Endothelial cell of umbilical vein (primary cell): ENCODE measurements around the gene SCAMP4. TPM values are rescaled to one million over a fixed set of nuclear protein-coding genes. Genes with fewer than 3 reads are reported as not detected.

Experiments
- BruUV-seq: library from RNA; stranded (reverse); fragments of 400-500 nt; replicated peaks from 2 replicates; lab custom pipeline; 2021; lab: Mats Ljungman, UMichigan
- CTCF ChIA-PET: fragments of 300-600, 350-600 bp; sonication (Branson Sonifier 250); formaldehyde crosslinking; loops from one replicate; lab custom pipeline; 2021; ENCODE audit warnings: antibody characterized with exemption, inconsistent platforms; lab: Charles Lee
- POLR2A ChIA-PET: fragments of 300-600, 350-600 bp; sonication (Branson Sonifier 250); formaldehyde crosslinking; loops from one replicate; lab custom pipeline; 2021; ENCODE audit warnings: antibody characterized with exemption, inconsistent platforms; lab: Charles Lee
- DNase-seq: peaks from one replicate; pipeline ENCODE4 v3.0.0-alpha.2; 2011; ENCODE audit warnings: low read depth, low spot score
- FAIRE-seq: peaks from 2 replicates; lab custom pipeline; 2011; peaks lifted over from hg19 to GRCh38; lab: Jason Lieb, UNC
- H2AFZ ChIP-seq: 2 replicates; pipeline ENCODE4 v1.6.0; 2012; ENCODE audit warnings: low read depth, low read length, control low read depth, inconsistent platforms
- H3K27ac ChIP-seq: 2 replicates; pipeline ENCODE4 v1.5.1; 2011; ENCODE audit warnings: low read depth, mild to moderate bottlenecking, control low read depth, low read length, moderate library complexity; ENCODE audit not compliant: insufficient read depth
- H3K27me3 ChIP-seq, 2 experiments: 2 replicates each; pipeline versions ENCODE4 v1.6.0 to v1.6.1; 2011; ENCODE audit warnings: low read length in 2 of 2, mixed read lengths in 1 of 2; ENCODE audit not compliant: control insufficient read depth in 2 of 2, insufficient read depth in 2 of 2
- H3K36me3 ChIP-seq, 2 experiments: 2 replicates in 1 of 2; 3 replicates in 1 of 2; pipeline ENCODE4 v1.5.1; 2011; ENCODE audit warnings: low read length in 2 of 2, mild to moderate bottlenecking in 1 of 2, moderate library complexity in 1 of 2; ENCODE audit not compliant: control insufficient read depth in 2 of 2, insufficient read depth in 2 of 2; ENCODE audit errors: extremely low read depth in 1 of 2
- H3K4me1 ChIP-seq: 3 replicates; pipeline ENCODE4 v1.5.1; 2011; ENCODE audit warnings: mild to moderate bottlenecking, low read length; ENCODE audit not compliant: control insufficient read depth, insufficient read depth; ENCODE audit errors: extremely low read depth
- H3K4me2 ChIP-seq: 2 replicates; pipeline ENCODE4 v1.6.1; 2011; ENCODE audit warnings: low read length, control low read depth, mixed read lengths; ENCODE audit not compliant: insufficient read depth
- H3K4me3 ChIP-seq, 3 experiments: fragments of 200-600 bp in 1 of 3; sonication (generic), shearing (Covaris generic) in 1 of 3; replicated peaks in 1 of 3; 2 replicates each; pipeline ENCODE4 v1.5.1; 2011 to 2016; ENCODE audit warnings: control low read depth in 3 of 3, low read length in 3 of 3, mild to moderate bottlenecking in 2 of 3, inconsistent platforms in 1 of 3, low read depth in 1 of 3, moderate library complexity in 1 of 3; ENCODE audit not compliant: insufficient read depth in 1 of 3
- H3K79me2 ChIP-seq: 2 replicates; pipeline ENCODE4 v1.6.0; 2012; ENCODE audit warnings: low read length, inconsistent platforms; ENCODE audit not compliant: control insufficient read depth, insufficient read depth
- H3K9ac ChIP-seq: replicated peaks from 2 replicates; pipeline ENCODE3; 2011; ENCODE audit warnings: low read length, control low read depth; ENCODE audit not compliant: insufficient read depth; ENCODE audit errors: extremely low read depth
- H3K9me1 ChIP-seq: replicated peaks from 3 replicates; pipeline ENCODE4 v1.6.0; 2011; ENCODE audit warnings: mild to moderate bottlenecking, low read length; ENCODE audit not compliant: control insufficient read depth, insufficient read depth; ENCODE audit errors: extremely low read depth
- H3K9me3 ChIP-seq: replicated peaks from 2 replicates; pipeline ENCODE4 v1.5.1; 2012; ENCODE audit warnings: low read length, inconsistent platforms; ENCODE audit not compliant: control insufficient read depth, insufficient read depth
- H4K20me1 ChIP-seq: replicated peaks from 2 replicates; pipeline ENCODE3; 2011; ENCODE audit warnings: mild to moderate bottlenecking, low read length; ENCODE audit not compliant: control insufficient read depth, insufficient read depth; ENCODE audit errors: extremely low read depth
- EZH2 ChIP-seq: IDR thresholded peaks from 2 replicates; pipeline ENCODE4 v1.6.1; 2012; ENCODE audit warnings: borderline replicate concordance, low read depth, mild to moderate bottlenecking, moderate library complexity, low read length, inconsistent platforms; ENCODE audit not compliant: severe bottlenecking
- FOS ChIP-seq: IDR thresholded peaks from 2 replicates; pipeline ENCODE4 v1.6.1; 2011; ENCODE audit warnings: mild to moderate bottlenecking, low read length, moderate library complexity, borderline replicate concordance; ENCODE audit not compliant: insufficient read depth
- GATA2 ChIP-seq: IDR thresholded peaks from 2 replicates; pipeline ENCODE4 v1.7.0; 2011; ENCODE audit warnings: low read depth, mild to moderate bottlenecking, moderate library complexity, mixed read lengths, low read length; ENCODE audit not compliant: insufficient read length, insufficient read depth
- JUN ChIP-seq: IDR thresholded peaks from 2 replicates; pipeline ENCODE4 v1.6.1; 2011; ENCODE audit warnings: borderline replicate concordance, low read depth; ENCODE audit not compliant: insufficient read length, insufficient read depth
- MYC ChIP-seq: IDR thresholded peaks from one replicate; pipeline ENCODE4 v1.6.1; 2011; ENCODE audit warnings: mild to moderate bottlenecking, low read depth, low read length
- POLR2A ChIP-seq: IDR thresholded peaks from 2 replicates; pipeline ENCODE4 v1.6.1; 2012; ENCODE audit warnings: low read depth, mild to moderate bottlenecking, control low read depth, low read length
- POLR2AphosphoS5 ChIP-seq: IDR thresholded peaks from 2 replicates; pipeline ENCODE4 v1.6.1; 2012; ENCODE audit warnings: low read depth, mild to moderate bottlenecking, control low read depth, low read length, moderate library complexity; ENCODE audit not compliant: insufficient read depth
- dilution Hi-C: fragments of 300-500 bp; cut with MboI; formaldehyde crosslinking; loops from one replicate; pipeline ENCODE4 v1.15.0; 2019; ENCODE audit warnings: low sequenced_read_pairs; ENCODE audit not compliant: extremely low pct_ligation_motif_present
- intact Hi-C: fragments of 100-400 bp; cut with micrococcal nuclease; formaldehyde crosslinking; loops from one replicate; pipeline ENCODE4 v1.10.0; 2022
- polyA plus RNA-seq, 4 experiments: library from polyadenylated mRNA; depleted of rRNA in 3 of 4; stranded (reverse) in 3 of 4; unstranded in 1 of 4; fragments of >200 nt; gene quantifications; 2 replicates each; pipeline versions ENCODE4 v1.2.1 to v1.2.3, GENCODE V29; 2011 to 2012; ENCODE audit warnings: missing spikeins in 1 of 4
- total RNA-seq: library from RNA; stranded (reverse); gene quantifications from 2 replicates; pipeline ENCODE4 v1.2.3, GENCODE V29; 2021
- TF ChIP-seq, protein P1 (sequence below), 2 donors: IDR thresholded peaks; 1 replicate in 1 of 2; 2 replicates in 1 of 2; pipeline ENCODE4 v1.5.1; 2011; ENCODE audit warnings: low read length in 2 of 2, mild to moderate bottlenecking in 2 of 2, moderate library complexity in 2 of 2, control low read depth in 1 of 2, inconsistent platforms in 1 of 2, low read depth in 1 of 2; ENCODE audit not compliant: insufficient read depth in 1 of 2; ENCODE audit errors: extremely low read depth in 1 of 2
- TF ChIP-seq, protein P2 (sequence below): IDR thresholded peaks from 2 replicates; pipeline ENCODE4 v1.6.1; 2011; ENCODE audit not compliant: insufficient read depth, insufficient read length

SCAMP4 gene
- total and polyA plus RNA-seq, 2 donors (not counting 3 experiments of a cell fraction or from before 2014, with no cell fraction given): 24.4 to 68.2 TPM

DNA sequence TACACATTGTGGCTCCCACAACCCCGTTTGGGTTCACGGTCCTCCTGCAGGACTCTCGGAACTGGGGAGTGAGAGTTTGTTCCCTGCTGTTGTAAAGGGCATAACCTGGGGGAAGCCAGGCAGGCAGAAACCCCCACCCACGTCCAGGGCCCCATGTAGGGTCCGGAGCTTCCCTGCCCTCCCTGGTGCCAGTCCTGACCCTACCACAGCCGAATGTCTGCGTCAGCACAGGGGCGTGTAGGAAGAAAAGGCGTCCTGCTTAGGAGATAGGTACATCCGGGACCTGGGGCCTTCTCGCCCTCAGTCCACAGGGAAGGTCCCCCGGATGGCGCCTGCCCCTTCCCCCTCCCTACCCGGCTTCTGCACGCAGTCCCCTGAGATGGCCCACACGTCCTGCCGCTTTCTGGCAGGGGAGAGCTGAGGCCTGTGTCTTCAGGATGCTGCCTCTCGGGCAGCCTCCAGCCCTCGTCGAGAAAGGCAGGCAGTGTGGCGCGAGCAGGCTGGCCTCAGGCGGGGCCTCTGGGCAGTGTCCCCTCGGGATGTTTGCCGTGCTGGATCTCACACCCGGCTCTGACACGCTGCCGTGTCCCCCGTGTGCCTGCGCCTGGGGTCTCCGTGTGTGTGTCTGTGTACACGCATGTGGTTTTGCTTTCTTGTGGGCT lies 54.9 kb downstream of the SCAMP4 start:
- ChIA-PET POLR2A (no interaction called here), CTCF (no interaction called here)
- H3K27ac ChIP-seq: no peak overlapping the region
- no peaks in the 10 kb centered on the region for H3K27me3 ChIP-seq
- FAIRE-seq (no peak), DNase-seq (no peak)
- H3K36me3 ChIP-seq: peaks cover 0 to 6% of the 10 kb centered on the region in 2 experiments
- BruUV-seq: no TSS peak
- dilution Hi-C loops: no loop called here
- TF ChIP-seq EZH2 (no peak), POLR2A (no peak), POLR2AphosphoS5 (no peak), JUN (no peak), FOS (no peak), MYC (no peak), GATA2 (no peak)
- TF ChIP-seq, protein P1, sequence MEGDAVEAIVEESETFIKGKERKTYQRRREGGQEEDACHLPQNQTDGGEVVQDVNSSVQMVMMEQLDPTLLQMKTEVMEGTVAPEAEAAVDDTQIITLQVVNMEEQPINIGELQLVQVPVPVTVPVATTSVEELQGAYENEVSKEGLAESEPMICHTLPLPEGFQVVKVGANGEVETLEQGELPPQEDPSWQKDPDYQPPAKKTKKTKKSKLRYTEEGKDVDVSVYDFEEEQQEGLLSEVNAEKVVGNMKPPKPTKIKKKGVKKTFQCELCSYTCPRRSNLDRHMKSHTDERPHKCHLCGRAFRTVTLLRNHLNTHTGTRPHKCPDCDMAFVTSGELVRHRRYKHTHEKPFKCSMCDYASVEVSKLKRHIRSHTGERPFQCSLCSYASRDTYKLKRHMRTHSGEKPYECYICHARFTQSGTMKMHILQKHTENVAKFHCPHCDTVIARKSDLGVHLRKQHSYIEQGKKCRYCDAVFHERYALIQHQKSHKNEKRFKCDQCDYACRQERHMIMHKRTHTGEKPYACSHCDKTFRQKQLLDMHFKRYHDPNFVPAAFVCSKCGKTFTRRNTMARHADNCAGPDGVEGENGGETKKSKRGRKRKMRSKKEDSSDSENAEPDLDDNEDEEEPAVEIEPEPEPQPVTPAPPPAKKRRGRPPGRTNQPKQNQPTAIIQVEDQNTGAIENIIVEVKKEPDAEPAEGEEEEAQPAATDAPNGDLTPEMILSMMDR (IDR thresholded peaks at IDR 0.05; ENCODE audit: extremely low read depth in 1 of 2, insufficient read depth in 1 of 2, low read depth in 1 of 2, low read length in 2 of 2): no peak
- TF ChIP-seq, protein P2, sequence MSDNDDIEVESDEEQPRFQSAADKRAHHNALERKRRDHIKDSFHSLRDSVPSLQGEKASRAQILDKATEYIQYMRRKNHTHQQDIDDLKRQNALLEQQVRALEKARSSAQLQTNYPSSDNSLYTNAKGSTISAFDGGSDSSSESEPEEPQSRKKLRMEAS: no peak
- no peaks in the 10 kb centered on the region for H4K20me1 ChIP-seq
- no peak overlapping the region for H3K4me3 ChIP-seq
- intact Hi-C loops: no loop called here
- no peak overlapping the region for H3K4me2 ChIP-seq
- no peaks in the 10 kb centered on the region for H3K9me1 ChIP-seq
- H3K4me1 ChIP-seq: no peaks in the 10 kb centered on the region
- no peaks in the 10 kb centered on the region for H3K9me3 ChIP-seq
- H2AFZ ChIP-seq: no peak overlapping the region
- peaks cover 40% of the 10 kb centered on the region for H3K79me2 ChIP-seq
- no peak overlapping the region for H3K9ac ChIP-seq
